Transverse colon (tissue), 4 donors: Measurements from ENCODE around the gene GLP1R.

Experiments
- CTCF ChIP-seq, 5 experiments: fragments of 200-600 bp in 3 of 5; fragments of 450-650 bp in 2 of 5; sonication (generic) in 3 of 5; IDR thresholded peaks; 1 replicate in 2 of 5; 2 replicates in 3 of 5; pipeline ENCODE4 v1.5.1; 2016 to 2017; ENCODE audit warnings: antibody characterized with exemption in 5 of 5, inconsistent platforms in 3 of 5, mild to moderate bottlenecking in 2 of 5, moderate library complexity in 1 of 5
- EP300 ChIP-seq: sonication (generic); formaldehyde crosslinking; IDR thresholded peaks from one replicate; pipeline ENCODE4 v1.6.1; 2017; ENCODE audit warnings: antibody characterized with exemption, low read depth
- POLR2A ChIP-seq: fragments of 450-650 bp; IDR thresholded peaks from one replicate; pipeline ENCODE4 v1.6.1; 2016; ENCODE audit warnings: antibody characterized with exemption, mild to moderate bottlenecking, moderate library complexity
- POLR2AphosphoS5 ChIP-seq, 3 donors: sonication (generic); formaldehyde crosslinking; IDR thresholded peaks; one replicate each; pipeline ENCODE4 v1.6.1; 2016; ENCODE audit warnings: antibody characterized with exemption in 3 of 3

- no peak for TF ChIP-seq CTCF (IDR thresholded peaks at IDR 0.05)
- no peak for TF ChIP-seq POLR2AphosphoS5 (IDR thresholded peaks at IDR 0.05)
- TF ChIP-seq POLR2A, result no peak
- no peak for TF ChIP-seq EP300
Observed at GRCh38 chr6:39037082-39037508, 11.5 kb upstream of the GLP1R start.
